Transverse colon (tissue), 4 donors: ENCODE measurements around the gene VPS13A. TPM values are rescaled to one million over a fixed set of nuclear protein-coding genes. Genes with fewer than 3 reads are reported as not detected.

Experiments
- DNase-seq: peaks from one replicate; pipeline ENCODE4 v3.0.0-alpha.2; 2019
- H3K27ac ChIP-seq, 4 donors: fragments of 200-600 bp; sonication (generic); 2 replicates each; pipeline ENCODE4 v1.5.1; 2016 to 2018; ENCODE audit warnings: inconsistent platforms in 4 of 4
- H3K27me3 ChIP-seq: fragments of 200-600 bp; sonication (generic); 2 replicates; pipeline ENCODE4 v1.5.1; 2017; ENCODE audit warnings: inconsistent platforms
- H3K36me3 ChIP-seq, 4 donors: fragments of 200-600 bp; sonication (generic); 2 replicates each; pipeline ENCODE4 v1.5.1; 2017 to 2019; ENCODE audit warnings: inconsistent platforms in 4 of 4
- H3K4me1 ChIP-seq, 4 donors: fragments of 200-600 bp; sonication (generic); 2 replicates each; pipeline ENCODE4 v1.5.1; 2017 to 2020; ENCODE audit warnings: inconsistent platforms in 4 of 4
- H3K4me3 ChIP-seq, 4 donors: fragments of 200-600 bp; sonication (generic); 1 replicate in 1 of 4; 2 replicates in 3 of 4; pipeline versions ENCODE4 v1.5.1 to v1.6.1; 2017 to 2019; ENCODE audit warnings: inconsistent platforms in 4 of 4
- H3K9me3 ChIP-seq, 2 donors: fragments of 200-600 bp; sonication (generic); 2 replicates each; pipeline ENCODE4 v1.5.1; 2017 to 2019; ENCODE audit warnings: inconsistent platforms in 2 of 2
- CTCF ChIP-seq, 5 experiments: fragments of 200-600 bp in 3 of 5; fragments of 450-650 bp in 2 of 5; sonication (generic) in 3 of 5; IDR thresholded peaks; 1 replicate in 2 of 5; 2 replicates in 3 of 5; pipeline ENCODE4 v1.5.1; 2016 to 2017; ENCODE audit warnings: antibody characterized with exemption in 5 of 5, inconsistent platforms in 3 of 5, mild to moderate bottlenecking in 2 of 5, moderate library complexity in 1 of 5
- EP300 ChIP-seq: sonication (generic); formaldehyde crosslinking; IDR thresholded peaks from one replicate; pipeline ENCODE4 v1.6.1; 2017; ENCODE audit warnings: antibody characterized with exemption, low read depth
- POLR2A ChIP-seq: fragments of 450-650 bp; IDR thresholded peaks from one replicate; pipeline ENCODE4 v1.6.1; 2016; ENCODE audit warnings: antibody characterized with exemption, mild to moderate bottlenecking, moderate library complexity
- POLR2AphosphoS5 ChIP-seq, 3 donors: sonication (generic); formaldehyde crosslinking; IDR thresholded peaks; one replicate each; pipeline ENCODE4 v1.6.1; 2016; ENCODE audit warnings: antibody characterized with exemption in 3 of 3
- WGBS, 2 donors: methylation state at CpG; one replicate each; pipeline ENCODE4 v1.1.5; 2018; ENCODE audit warnings: low coverage in 1 of 2; 5-methylcytosine and 5-hydroxymethylcytosine counted together
- in situ Hi-C, 4 donors: fragments of 200-750 bp; cut with MboI; loops; one replicate each; pipeline versions ENCODE4 v1.15.0 to v1.15.1; 2017; ENCODE audit warnings: low sequenced_read_pairs in 3 of 4, low pct_ligation_motif_present in 1 of 4, low pct_unique_long_range_greater_than_20kb in 1 of 4
- intact Hi-C: fragments of 100-400 bp; cut with DNase I; formaldehyde crosslinking; loops from one replicate; pipeline ENCODE4 v1.15.1; 2023; ENCODE audit warnings: low total_unique reads
- total RNA-seq, 4 donors: library from RNA; depleted of rRNA; stranded (reverse); fragments of >200 nt; gene quantifications; one replicate each; pipeline ENCODE4 v1.1.0, GENCODE V29; 2016

The VPS13A gene
- total RNA-seq = 100 to 1,000 TPM in 3 of 4 donors, 10 to 100 TPM in 1; 88.8 to 148 (median 115) TPM

- 0% methylated on average over 68 of the region's 89 CpGs; no CpG with 5 or more reads in 1 of the 2 donors for WGBS, 2 donors
- Histone ChIP-seq H3K4me1 (peaks cover 2 to 42% (median 16%) of the 10 kb centered on the region in 4 donors), H3K27ac (peak within 1 kb of the TSS; percentile 86 to 92 (median 90)), H3K27me3 (no peaks in the 10 kb centered on the region), H3K4me3 (peak within 1 kb of the TSS; percentile 50 to 84 (median 70)), H3K36me3 (no peaks in the 10 kb centered on the region), H3K9me3 (no peaks in the 10 kb centered on the region)
- in situ Hi-C loops (no loop called here), intact Hi-C loops (no loop called here)
- TF ChIP-seq EP300 (peak; percentile 31), POLR2AphosphoS5 (IDR thresholded peaks at IDR 0.05) (peak; percentile 71 to 88 (median 88)), POLR2A (peak; percentile 75), CTCF (IDR thresholded peaks at IDR 0.05) (peak in 3 of 5 experiments; percentile 5 to 31 (median 22))
- peak; percentile 95 for DNase-seq
These were observed at the start of gene VPS13A for GRCh38 chr9:77177143-77177893. VPS13A (plus strand) TSS chr9:77177534; CDS start chr9:77177705, 171 bp downstream.

GRCh38 chr9:77128125-77128789, 49.1 kb upstream of the VPS13A start:
- in situ Hi-C loops (loop anchor here in 1 of 4 donors (25.0 kb wide), 1 partner anchor 366 kb away; the partner anchor contains the start of gene PCA3), intact Hi-C loops (no loop called here)
- H3K27ac ChIP-seq = no peak overlapping the region
- no peak for TF ChIP-seq EP300
- TF ChIP-seq CTCF (IDR thresholded peaks at IDR 0.05) = no peak
- TF ChIP-seq POLR2AphosphoS5 (IDR thresholded peaks at IDR 0.05) = no peak
- no peak for TF ChIP-seq POLR2A
- H3K27me3 ChIP-seq = peaks cover 49% of the 10 kb centered on the region
- H3K36me3 ChIP-seq = no peaks in the 10 kb centered on the region
- H3K9me3 ChIP-seq = no peaks in the 10 kb centered on the region
- 50% methylated on average over 1 of the region's 1 CpG; no CpG with 5 or more reads in 1 of the 2 donors for WGBS, 2 donors
- DNase-seq = no peak
- no peaks in the 10 kb centered on the region for H3K4me1 ChIP-seq
- H3K4me3 ChIP-seq = no peak overlapping the region

- in situ Hi-C loops (loop anchor here in 1 of 4 donors (25.0 kb wide), 1 partner anchor 369 kb away; the partner anchor contains the start of gene PCA3), intact Hi-C loops (no loop called here)
- Histone ChIP-seq H3K36me3 (no peaks in the 10 kb centered on the region), H3K4me3 (no peak overlapping the region), H3K9me3 (no peaks in the 10 kb centered on the region), H3K4me1 (no peaks in the 10 kb centered on the region), H3K27ac (no peak overlapping the region), H3K27me3 (peaks cover 43% of the 10 kb centered on the region)
- TF ChIP-seq CTCF (IDR thresholded peaks at IDR 0.05) = no peak
- no peak for TF ChIP-seq POLR2A
- no peak for TF ChIP-seq EP300
- no peak for TF ChIP-seq POLR2AphosphoS5 (IDR thresholded peaks at IDR 0.05)
- no peak for DNase-seq
- WGBS, 2 donors = 13 to 24% methylated on average over 4 to 5 of the region's 5 CpGs
These were observed 45.9 kb upstream of the VPS13A start for GRCh38 chr9:77131399-77131798.

GRCh38 chr9:77133011-77133410, 44.3 kb upstream of the VPS13A start:
- no peak overlapping the region for H3K27ac ChIP-seq
- H3K9me3 ChIP-seq = no peaks in the 10 kb centered on the region
- no peak for DNase-seq
- H3K4me1 ChIP-seq = no peaks in the 10 kb centered on the region
- no peak overlapping the region for H3K4me3 ChIP-seq
- WGBS, 2 donors = 76% methylated on average over 1 of the region's 1 CpG; no CpG with 5 or more reads in 1 of the 2 donors
- no peaks in the 10 kb centered on the region for H3K36me3 ChIP-seq
- in situ Hi-C loops (loop anchor here in 1 of 4 donors (25.0 kb wide), 1 partner anchor 371 kb away; the partner anchor contains the start of gene PCA3), intact Hi-C loops (no loop called here)
- TF ChIP-seq EP300 (no peak), POLR2AphosphoS5 (IDR thresholded peaks at IDR 0.05) (no peak), CTCF (IDR thresholded peaks at IDR 0.05) (no peak)
- H3K27me3 ChIP-seq = peaks cover 40% of the 10 kb centered on the region
